GM21515 (cell line): ENCODE data around the gene TYR.
"Not testable (repeated sequence)": the region's sequence is repeated elsewhere in the genome, so short reads cannot be mapped to it uniquely, and the experiment has no call there.

Source experiments
- ATAC-seq: cut with Tn5 transposase; IDR thresholded peaks from one replicate; pipeline ENCODE4 v1.9.1; 2021; ENCODE audit not compliant: unreplicated experiment

Gene TYR

DNA sequence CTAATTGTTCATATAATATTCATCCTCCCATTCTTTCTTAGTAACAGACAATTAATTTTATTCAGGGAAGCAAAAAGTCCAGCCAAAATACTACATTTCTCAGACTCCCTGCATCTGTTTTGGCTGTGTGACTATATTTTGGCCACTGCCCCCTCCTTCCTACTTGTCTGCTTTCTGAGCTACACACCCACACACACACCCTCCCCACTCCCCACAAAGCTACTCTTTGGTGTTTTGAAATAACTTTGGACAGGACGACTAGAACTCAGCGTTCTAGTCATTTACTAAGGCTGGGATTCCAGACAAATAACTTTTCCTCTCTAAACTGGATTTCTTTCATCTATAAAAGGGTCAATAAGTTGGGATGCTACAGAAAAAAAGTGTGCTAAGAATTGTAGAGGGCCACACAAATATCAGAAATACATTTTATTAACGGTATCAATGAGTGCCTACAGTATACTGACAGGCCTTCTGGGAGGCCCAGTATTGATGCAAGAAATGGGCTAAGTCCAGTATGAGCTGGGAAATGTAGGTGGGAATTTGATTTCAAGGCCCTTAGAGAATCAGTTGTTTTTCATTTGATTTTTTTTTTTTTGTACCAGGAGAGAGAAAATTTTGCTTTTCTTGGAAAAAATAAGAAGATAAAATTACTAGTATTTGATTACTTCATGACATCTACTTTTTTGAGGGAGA is 165.4 kb downstream of the TYR start:
- not testable (repeated sequence) for ATAC-seq
